Loucy (cell line): Measurements from ENCODE around the gene RBFA.

ENCODE experiments used
- H2AFZ ChIP-seq: fragments of 200-600 bp; sonication (generic); 2 replicates; pipeline ENCODE4 v1.6.0; 2016; ENCODE audit warnings: antibody characterized with exemption, mild to moderate bottlenecking, low read length, moderate library complexity
- H3F3A ChIP-seq: fragments of 200-600 bp; 2 replicates; pipeline ENCODE4 v1.6.0; 2016; ENCODE audit warnings: antibody characterized with exemption, low read depth, mild to moderate bottlenecking
- H3K27me3 ChIP-seq: fragments of 200-600 bp; sonication (generic); 2 replicates; pipeline ENCODE4 v1.6.1; 2014; ENCODE audit warnings: low read length, mild to moderate bottlenecking; ENCODE audit not compliant: insufficient read depth, poor library complexity, severe bottlenecking
- H3K36me3 ChIP-seq: fragments of 200-600 bp; sonication (generic); 2 replicates; pipeline ENCODE4 v1.6.1; 2016; ENCODE audit warnings: low read length; ENCODE audit not compliant: insufficient read depth
- H3K4me1 ChIP-seq: fragments of 200-600 bp; sonication (generic); 2 replicates; pipeline ENCODE4 v1.5.1; 2014; ENCODE audit warnings: low read length, mild to moderate bottlenecking; ENCODE audit not compliant: insufficient read depth, poor library complexity, severe bottlenecking
- H3K4me2 ChIP-seq: fragments of 200-600 bp; sonication (generic); 2 replicates; pipeline ENCODE4 v1.6.0; 2014; ENCODE audit warnings: antibody characterized with exemption, low read length, low read depth, mild to moderate bottlenecking; ENCODE audit not compliant: poor library complexity, severe bottlenecking
- H3K4me3 ChIP-seq: fragments of 200-600 bp; sonication (generic); 2 replicates; pipeline ENCODE4 v1.5.1; 2014; ENCODE audit warnings: low read length, mild to moderate bottlenecking, mixed read lengths; ENCODE audit not compliant: poor library complexity, severe bottlenecking
- H3K79me2 ChIP-seq: fragments of 200-600 bp; sonication (generic); 2 replicates; pipeline ENCODE4 v1.6.1; 2014; ENCODE audit warnings: low read length; ENCODE audit not compliant: insufficient read depth
- H3K9ac ChIP-seq: fragments of 200-600 bp; sonication (generic); 2 replicates; pipeline ENCODE4 v1.6.0; 2014; ENCODE audit warnings: mild to moderate bottlenecking, low read depth, low read length, moderate library complexity; ENCODE audit not compliant: poor library complexity, severe bottlenecking
- H3K9me2 ChIP-seq: fragments of 200-600 bp; sonication (generic); replicated peaks from 2 replicates; pipeline ENCODE4 v1.6.1; 2016; ENCODE audit warnings: low read depth, low read length, mixed read lengths
- H3K9me3 ChIP-seq: fragments of 200-600 bp; sonication (generic); 2 replicates; pipeline ENCODE4 v1.6.1; 2014; ENCODE audit warnings: mild to moderate bottlenecking, antibody characterized with exemption, low read length, low read depth; ENCODE audit not compliant: insufficient read depth
- H4K20me1 ChIP-seq: fragments of 200-600 bp; sonication (generic); 2 replicates; pipeline ENCODE4 v1.6.0; 2014; ENCODE audit warnings: antibody characterized with exemption, low read length, mild to moderate bottlenecking; ENCODE audit not compliant: insufficient read depth, poor library complexity, severe bottlenecking
- EZH2phosphoT487 ChIP-seq: fragments of 200-600 bp; IDR thresholded peaks from 2 replicates; pipeline ENCODE4 v1.6.1; 2018; ENCODE audit warnings: antibody characterized with exemption, mild to moderate bottlenecking, moderate library complexity, borderline replicate concordance
- TF ChIP-seq, protein P1 (sequence below): fragments of 200-600 bp; sonication (generic); conservative IDR thresholded peaks from 2 replicates; pipeline ENCODE4 v1.5.1; 2014; ENCODE audit warnings: mild to moderate bottlenecking, antibody characterized with exemption, low read length

Gene RBFA

DNA sequence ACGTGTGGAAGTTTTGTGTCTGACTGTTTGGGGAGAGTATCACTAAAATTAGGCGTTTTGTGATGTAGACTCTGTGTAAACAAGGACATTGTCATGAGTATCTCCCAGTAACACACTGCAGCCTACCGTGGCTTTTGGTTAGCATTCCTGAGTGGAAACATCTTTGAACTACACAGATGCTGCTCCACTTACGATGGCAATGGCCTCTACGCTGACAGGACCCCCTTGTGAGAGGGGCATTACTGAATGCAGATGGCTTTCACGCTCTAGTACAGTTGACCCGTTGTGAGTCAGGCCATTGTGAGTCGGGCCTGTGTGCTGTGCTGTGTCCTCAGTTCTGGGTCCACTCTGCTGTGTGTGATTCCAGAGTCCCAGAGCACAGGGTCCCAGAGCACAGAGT is 40.5 kb downstream of the RBFA start:
- no peak overlapping the region for H2AFZ ChIP-seq
- H3K9me3 ChIP-seq = peaks cover 25% of the 10 kb centered on the region; the same call in 1 of the 2 replicates
- no peaks in the 10 kb centered on the region for H4K20me1 ChIP-seq
- no peaks in the 10 kb centered on the region for H3K36me3 ChIP-seq
- H3K9me2 ChIP-seq = no peaks in the 10 kb centered on the region
- H3K4me1 ChIP-seq = no peaks in the 10 kb centered on the region
- no peaks in the 10 kb centered on the region for H3F3A ChIP-seq
- no peaks in the 10 kb centered on the region for H3K27me3 ChIP-seq
- no peak for TF ChIP-seq EZH2phosphoT487
- H3K79me2 ChIP-seq = no peaks in the 10 kb centered on the region
- no peak overlapping the region for H3K4me2 ChIP-seq
- no peak overlapping the region for H3K9ac ChIP-seq
- H3K4me3 ChIP-seq = no peak overlapping the region

DNA sequence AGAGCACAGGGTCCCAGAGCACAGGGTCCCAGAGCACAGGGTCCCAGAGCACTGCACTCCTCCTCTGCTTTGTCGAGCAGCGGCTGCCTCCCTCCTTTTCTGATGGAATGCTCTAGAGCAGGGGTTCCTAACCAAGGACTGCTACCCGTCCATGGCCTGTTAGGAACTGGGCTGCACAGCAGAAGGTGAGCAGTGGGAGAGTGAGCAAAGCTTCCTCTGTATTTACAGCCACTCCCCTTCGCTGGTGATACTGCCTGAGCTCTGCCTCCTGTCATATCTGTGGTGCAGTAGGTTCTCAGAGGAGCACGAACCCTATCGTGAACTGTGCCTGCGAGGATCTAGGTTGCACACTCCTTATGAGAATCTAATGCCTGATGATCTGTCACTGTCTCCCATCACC is 41.7 kb downstream of the RBFA start:
- H3K4me3 ChIP-seq = no peak overlapping the region
- no peaks in the 10 kb centered on the region for H3K79me2 ChIP-seq
- H3F3A ChIP-seq = no peaks in the 10 kb centered on the region
- H3K36me3 ChIP-seq = no peaks in the 10 kb centered on the region
- no peaks in the 10 kb centered on the region for H3K4me1 ChIP-seq
- H3K27me3 ChIP-seq = no peaks in the 10 kb centered on the region
- H3K9me2 ChIP-seq = no peaks in the 10 kb centered on the region
- no peak overlapping the region for H3K4me2 ChIP-seq
- no peak overlapping the region for H3K9ac ChIP-seq
- no peak overlapping the region for H2AFZ ChIP-seq
- TF ChIP-seq, protein P1, sequence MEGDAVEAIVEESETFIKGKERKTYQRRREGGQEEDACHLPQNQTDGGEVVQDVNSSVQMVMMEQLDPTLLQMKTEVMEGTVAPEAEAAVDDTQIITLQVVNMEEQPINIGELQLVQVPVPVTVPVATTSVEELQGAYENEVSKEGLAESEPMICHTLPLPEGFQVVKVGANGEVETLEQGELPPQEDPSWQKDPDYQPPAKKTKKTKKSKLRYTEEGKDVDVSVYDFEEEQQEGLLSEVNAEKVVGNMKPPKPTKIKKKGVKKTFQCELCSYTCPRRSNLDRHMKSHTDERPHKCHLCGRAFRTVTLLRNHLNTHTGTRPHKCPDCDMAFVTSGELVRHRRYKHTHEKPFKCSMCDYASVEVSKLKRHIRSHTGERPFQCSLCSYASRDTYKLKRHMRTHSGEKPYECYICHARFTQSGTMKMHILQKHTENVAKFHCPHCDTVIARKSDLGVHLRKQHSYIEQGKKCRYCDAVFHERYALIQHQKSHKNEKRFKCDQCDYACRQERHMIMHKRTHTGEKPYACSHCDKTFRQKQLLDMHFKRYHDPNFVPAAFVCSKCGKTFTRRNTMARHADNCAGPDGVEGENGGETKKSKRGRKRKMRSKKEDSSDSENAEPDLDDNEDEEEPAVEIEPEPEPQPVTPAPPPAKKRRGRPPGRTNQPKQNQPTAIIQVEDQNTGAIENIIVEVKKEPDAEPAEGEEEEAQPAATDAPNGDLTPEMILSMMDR = no peak
- no peak for TF ChIP-seq EZH2phosphoT487
- H3K9me3 ChIP-seq = peaks cover 29% of the 10 kb centered on the region; the same call in 1 of the 2 replicates
- H4K20me1 ChIP-seq = no peaks in the 10 kb centered on the region

DNA sequence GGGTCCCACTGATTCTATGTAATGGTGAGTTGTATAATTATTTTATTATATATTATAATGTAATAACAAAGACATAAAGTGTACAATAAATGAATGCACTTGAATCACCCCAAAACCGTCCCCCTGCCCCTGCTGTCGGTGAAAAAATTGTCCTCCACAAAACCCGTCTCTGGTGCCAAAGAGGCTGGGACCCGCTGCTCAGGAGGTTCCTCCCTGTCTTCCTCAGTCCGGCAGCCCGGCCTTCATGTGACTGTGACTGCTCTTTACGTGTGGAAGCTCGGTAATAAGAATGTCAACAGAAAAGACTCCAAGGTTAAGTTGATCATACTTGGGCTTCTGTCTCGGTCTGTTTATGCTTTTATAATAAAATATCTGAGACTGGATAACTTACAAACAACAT is 42.1 kb downstream of the RBFA start:
- TF ChIP-seq, protein P1 = no peak
- no peak for TF ChIP-seq EZH2phosphoT487
- no peak overlapping the region for H2AFZ ChIP-seq
- no peak overlapping the region for H3K4me2 ChIP-seq
- H3K79me2 ChIP-seq = no peaks in the 10 kb centered on the region
- H3K4me1 ChIP-seq = no peaks in the 10 kb centered on the region
- H3K27me3 ChIP-seq = no peaks in the 10 kb centered on the region
- no peaks in the 10 kb centered on the region for H4K20me1 ChIP-seq
- peaks cover 30% of the 10 kb centered on the region; the same call in 1 of the 2 replicates for H3K9me3 ChIP-seq
- H3K36me3 ChIP-seq = no peaks in the 10 kb centered on the region
- H3K9ac ChIP-seq = no peak overlapping the region
- no peaks in the 10 kb centered on the region for H3F3A ChIP-seq
- no peaks in the 10 kb centered on the region for H3K9me2 ChIP-seq
- H3K4me3 ChIP-seq = no peak overlapping the region

DNA sequence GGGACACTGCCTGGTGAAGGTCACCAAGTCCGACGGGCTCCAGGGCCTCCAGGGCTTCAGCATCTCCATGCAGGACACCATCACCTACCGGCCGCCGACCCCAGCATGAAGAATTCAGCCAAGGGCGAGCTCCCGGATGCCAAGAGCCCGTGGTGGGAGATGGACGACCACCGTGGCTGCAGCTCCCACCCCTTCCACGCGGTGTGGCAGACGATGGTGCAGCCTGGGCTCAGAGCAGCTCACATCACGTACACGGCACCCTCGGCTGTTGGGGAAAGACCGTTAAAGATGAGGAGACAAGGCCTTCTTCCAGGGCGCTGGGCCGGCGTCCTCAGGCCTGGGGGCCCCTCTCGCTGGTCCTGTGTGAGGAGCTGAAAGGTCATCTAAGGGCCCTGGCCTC is 43.6 kb downstream of the RBFA start:
- no peaks in the 10 kb centered on the region for H3K79me2 ChIP-seq
- no peak overlapping the region for H3K9ac ChIP-seq
- H3K4me2 ChIP-seq = no peak overlapping the region
- H4K20me1 ChIP-seq = no peaks in the 10 kb centered on the region
- H3K4me1 ChIP-seq = no peaks in the 10 kb centered on the region
- H3K36me3 ChIP-seq = no peaks in the 10 kb centered on the region
- TF ChIP-seq EZH2phosphoT487 = no peak
- TF ChIP-seq, protein P1 = no peak
- H3F3A ChIP-seq = no peaks in the 10 kb centered on the region
- no peaks in the 10 kb centered on the region for H3K9me2 ChIP-seq
- H3K4me3 ChIP-seq = no peak overlapping the region
- H3K9me3 ChIP-seq = peaks cover 38% of the 10 kb centered on the region; the same call in 1 of the 2 replicates
- no peak overlapping the region for H2AFZ ChIP-seq
- no peaks in the 10 kb centered on the region for H3K27me3 ChIP-seq
